ENCODE measurements around the gene STX19.

DNA sequence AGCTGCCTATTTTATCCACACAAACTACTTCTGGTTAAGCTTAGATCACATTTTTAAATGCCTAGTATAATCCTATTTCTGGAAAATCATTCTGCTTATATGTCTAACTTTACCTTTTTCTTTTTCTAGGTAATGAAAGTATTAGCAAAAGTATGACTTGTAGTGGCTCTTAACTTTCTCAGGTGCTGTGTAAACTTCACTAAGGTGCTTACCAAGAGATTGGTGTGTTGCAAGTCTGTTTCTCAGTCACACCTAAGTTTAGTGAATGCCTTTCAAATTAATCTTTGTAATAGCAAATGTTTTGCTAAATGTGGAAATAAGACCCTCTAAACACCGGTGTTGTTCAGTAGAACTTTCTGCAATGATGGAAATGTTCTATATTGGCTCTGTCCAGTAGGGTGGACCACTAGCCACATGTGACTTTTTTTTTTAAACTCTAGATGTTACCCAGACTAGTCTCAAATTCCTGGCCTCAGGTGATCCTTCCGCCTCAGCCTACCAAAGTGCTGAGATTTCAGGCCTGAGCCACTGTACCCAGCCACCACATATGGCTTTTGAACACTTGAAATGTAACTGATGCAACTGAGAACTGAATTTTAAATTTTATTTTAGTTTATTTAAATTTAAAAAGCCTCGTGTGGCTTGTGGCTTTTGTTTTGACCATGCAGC lies 26.4 kb downstream of the STX19 start:
- TF ChIP-seq POLR2A (IDR thresholded peaks at IDR 0.05) (no peak), CTCF (IDR thresholded peaks at IDR 0.05) (no peak), POLR2AphosphoS5 (IDR thresholded peaks at IDR 0.05) (no peak)

Measured in stomach (tissue), 4 donors.